Spleen (tissue), 7 donors: ENCODE measurements around the gene C3orf20.

ENCODE experiments used
- POLR2AphosphoS5 ChIP-seq, 3 donors: sonication (generic); formaldehyde crosslinking; IDR thresholded peaks; one replicate each; pipeline ENCODE4 v1.5.1; 2017; ENCODE audit warnings: antibody characterized with exemption in 3 of 3
- TF ChIP-seq, protein P1 (sequence below), 11 experiments: fragments of 200-600 bp in 7 of 11; fragments of 450-650 bp in 4 of 11; sonication (generic) in 4 of 11; IDR thresholded peaks in 8 of 11; conservative IDR thresholded peaks in 3 of 11; 1 replicate in 7 of 11; 2 replicates in 4 of 11; pipeline versions ENCODE4 v1.4.0 to v1.8.0; 2016 to 2021; ENCODE audit warnings: antibody characterized with exemption in 11 of 11, inconsistent platforms in 4 of 11, mild to moderate bottlenecking in 1 of 11
- donor health status: DM: no; HTN: no; CAD: no; lungs with moderate emphysema.
- donor health status: DM: no; HTN: no; CAD: no.
- donor health status: DM: no; HTN: no; CAD: no.

DNA sequence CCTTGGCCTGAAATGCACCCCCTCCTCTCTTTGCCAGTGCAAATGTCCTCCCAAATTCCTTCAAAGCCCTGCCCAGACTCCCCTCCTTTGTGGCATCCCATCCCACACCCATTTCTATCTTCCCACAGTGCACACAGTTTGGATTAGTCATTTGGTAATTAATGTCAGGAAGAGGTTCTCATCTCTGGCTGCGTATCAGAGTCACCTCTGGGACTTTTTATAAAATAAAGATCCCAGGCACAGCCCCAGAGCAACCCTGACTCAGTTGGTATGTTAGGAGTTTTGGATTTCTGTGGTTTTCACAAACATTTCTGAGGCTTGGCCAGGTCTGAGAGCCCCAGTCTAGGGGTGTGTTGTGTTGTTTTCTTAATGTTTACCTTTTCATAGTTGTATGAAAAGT lies 41.6 kb downstream of the C3orf20 start:
- TF ChIP-seq, protein P1, sequence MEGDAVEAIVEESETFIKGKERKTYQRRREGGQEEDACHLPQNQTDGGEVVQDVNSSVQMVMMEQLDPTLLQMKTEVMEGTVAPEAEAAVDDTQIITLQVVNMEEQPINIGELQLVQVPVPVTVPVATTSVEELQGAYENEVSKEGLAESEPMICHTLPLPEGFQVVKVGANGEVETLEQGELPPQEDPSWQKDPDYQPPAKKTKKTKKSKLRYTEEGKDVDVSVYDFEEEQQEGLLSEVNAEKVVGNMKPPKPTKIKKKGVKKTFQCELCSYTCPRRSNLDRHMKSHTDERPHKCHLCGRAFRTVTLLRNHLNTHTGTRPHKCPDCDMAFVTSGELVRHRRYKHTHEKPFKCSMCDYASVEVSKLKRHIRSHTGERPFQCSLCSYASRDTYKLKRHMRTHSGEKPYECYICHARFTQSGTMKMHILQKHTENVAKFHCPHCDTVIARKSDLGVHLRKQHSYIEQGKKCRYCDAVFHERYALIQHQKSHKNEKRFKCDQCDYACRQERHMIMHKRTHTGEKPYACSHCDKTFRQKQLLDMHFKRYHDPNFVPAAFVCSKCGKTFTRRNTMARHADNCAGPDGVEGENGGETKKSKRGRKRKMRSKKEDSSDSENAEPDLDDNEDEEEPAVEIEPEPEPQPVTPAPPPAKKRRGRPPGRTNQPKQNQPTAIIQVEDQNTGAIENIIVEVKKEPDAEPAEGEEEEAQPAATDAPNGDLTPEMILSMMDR (IDR thresholded peaks at IDR 0.05 in 8 of 11, conservative IDR thresholded peaks at IDR 0.05 in 3 of 11) = no peak
- no peak for TF ChIP-seq POLR2AphosphoS5 (IDR thresholded peaks at IDR 0.05)
